Activated CD8-positive, alpha-beta T cell treated with anti-CD3 and anti-CD28 coated beads, Interleukin-2, amount 10 ng/mL, durations not matched to agents 7 days and 5 days (primary cell): Measurements from ENCODE around the gene RTKN. TPM values are rescaled to one million over a fixed set of nuclear protein-coding genes. Genes with fewer than 3 reads are reported as not detected.
A peak's percentile ranks its signal among the peaks of the same experiment; 100 is the strongest.
"Not testable (repeated sequence)": the region's sequence is repeated elsewhere in the genome, so short reads cannot be mapped to it uniquely, and the experiment has no call there.

Experiments used
- ATAC-seq: fragments of 150-1000 bp; cut with Tn5 transposase; one replicate; pipeline ENCODE4 v1.10.0; 2021; ENCODE audit warnings: moderate library complexity
- CTCF ChIA-PET: fragments of 350-600 bp; sonication (Branson Sonifier 250); formaldehyde crosslinking; loops from one replicate; lab custom pipeline; 2021; ENCODE audit warnings: antibody characterized with exemption; lab: Charles Lee
- POLR2A ChIA-PET: fragments of 350-600 bp; sonication (Branson Sonifier 250); formaldehyde crosslinking; loops from one replicate; lab custom pipeline; 2021; ENCODE audit warnings: antibody characterized with exemption; lab: Charles Lee
- DNase-seq: peaks from one replicate; pipeline ENCODE4 v3.0.0-alpha.2; 2020
- H3K27ac Mint-ChIP-seq: one replicate; pipeline ENCODE4 v1.8.0; 2021; ENCODE audit warnings: mild to moderate bottlenecking, mixed read lengths
- H3K27me3 Mint-ChIP-seq: one replicate; pipeline ENCODE4 v1.8.0; 2021; ENCODE audit warnings: low read depth, mixed read lengths
- H3K36me3 Mint-ChIP-seq: one replicate; pipeline ENCODE4 v1.8.0; 2021; ENCODE audit warnings: low read depth, mixed read lengths
- H3K4me1 Mint-ChIP-seq: one replicate; pipeline ENCODE4 v1.8.0; 2021; ENCODE audit warnings: low read depth, mixed read lengths
- H3K4me3 Mint-ChIP-seq: one replicate; pipeline ENCODE4 v1.8.0; 2021; ENCODE audit warnings: mild to moderate bottlenecking, mixed read lengths
- H3K9me3 Mint-ChIP-seq: one replicate; pipeline ENCODE4 v1.8.0; 2022; ENCODE audit warnings: mixed read lengths; ENCODE audit not compliant: insufficient read depth
- total RNA-seq, 2 experiments: library from RNA; stranded (reverse); gene quantifications; one replicate each; pipeline ENCODE4 v1.2.3, GENCODE V29; 2021

RTKN gene
- total RNA-seq, 2 experiments from 2014 or later: 0.37 to 0.57 TPM

- not testable (repeated sequence) for ATAC-seq, DNase-seq, H3K9me3 Mint-ChIP-seq, H3K27me3 Mint-ChIP-seq
- Mint-ChIP-seq H3K36me3 (peaks cover 34% of the 10 kb centered on the region), H3K4me1 (peaks cover 59% of the 10 kb centered on the region), H3K27ac (peak overlapping the region; percentile 52), H3K4me3 (peak overlapping the region; percentile 99)
- ChIA-PET CTCF (interaction anchor here (2.2 kb wide), 1 partner anchor 16 kb away, joined by 11 read pairs; no protein-coding TSS in a partner anchor), POLR2A (interaction anchor here (2.6 kb wide), 2 partner anchors 13 to 70 kb away, joined by 12 to 24 read pairs; partner anchors contain the start of genes AUP1, HTRA2 and MRPL53)
Observed at GRCh38 chr2:74460187-74460586, 18.4 kb upstream of the RTKN start.

GRCh38 chr2:74459503-74460118, 17.9 kb upstream of the RTKN start:
- Mint-ChIP-seq H3K4me1 (peaks cover 64% of the 10 kb centered on the region), H3K27ac (peak overlapping the region; percentile 98), H3K4me3 (peak overlapping the region; percentile 99), H3K36me3 (peaks cover 37% of the 10 kb centered on the region)
- ATAC-seq, H3K9me3 Mint-ChIP-seq, H3K27me3 Mint-ChIP-seq, DNase-seq: not testable (repeated sequence)
- ChIA-PET POLR2A (interaction anchor here (0.8 to 3.1 kb wide), 6 partner anchors 8 to 71 kb away, joined by 3 to 33 read pairs (median 20); partner anchors contain the start of genes AUP1, CCDC142, HTRA2 and MRPL53), CTCF (interaction anchor here (1.0 to 2.8 kb wide), 8 partner anchors 12 to 128 kb away, joined by 3 to 14 read pairs (median 8); partner anchors contain the start of genes AUP1, HTRA2 and MRPL53)

- H3K9me3 Mint-ChIP-seq: no peaks in the 10 kb centered on the region
- no peaks in the 10 kb centered on the region for H3K27me3 Mint-ChIP-seq
- H3K27ac Mint-ChIP-seq: peak overlapping the region; percentile 98
- H3K4me3 Mint-ChIP-seq: peak overlapping the region; percentile 99
- H3K36me3 Mint-ChIP-seq: peaks cover 37% of the 10 kb centered on the region
- peaks cover 62% of the 10 kb centered on the region for H3K4me1 Mint-ChIP-seq
- DNase-seq: no peak
- CTCF ChIA-PET: interaction anchor here (0.8 to 3.1 kb wide), 13 partner anchors 8 to 209 kb away, joined by 3 to 29 read pairs (median 4); partner anchors contain the start of genes AUP1, CCDC142, HTRA2 and MRPL53
- POLR2A ChIA-PET: interaction anchor here (0.7 to 3.1 kb wide), 9 partner anchors 9 to 96 kb away, joined by 3 to 33 read pairs (median 4); partner anchors contain the start of genes AUP1, CCDC142, HTRA2 and MRPL53
- ATAC-seq: no peak
Observed at GRCh38 chr2:74458938-74459363, 17.2 kb upstream of the RTKN start.

- peak within 1 kb of the TSS; percentile 98 for H3K27ac Mint-ChIP-seq
- DNase-seq (peak; percentile 100), ATAC-seq (peak; percentile 91)
- peaks cover 37% of the 10 kb centered on the region for H3K36me3 Mint-ChIP-seq
- peaks cover 59% of the 10 kb centered on the region for H3K4me1 Mint-ChIP-seq
- POLR2A ChIA-PET: interaction anchor here (0.5 to 3.1 kb wide), 14 partner anchors 8 to 418 kb away, joined by 3 to 33 read pairs (median 3); partner anchors contain the start of genes AUP1, CCDC142, HTRA2 and MRPL53
- CTCF ChIA-PET: interaction anchor here (0.8 to 3.1 kb wide), 16 partner anchors 8 to 280 kb away, joined by 3 to 29 read pairs (median 4); partner anchors contain the start of genes AUP1, C2orf81, CCDC142 and HTRA2
- H3K9me3 Mint-ChIP-seq: no peaks in the 10 kb centered on the region
- no peaks in the 10 kb centered on the region for H3K27me3 Mint-ChIP-seq
- peak within 1 kb of the TSS; percentile 99 for H3K4me3 Mint-ChIP-seq
Observed at GRCh38 chr2:74458132-74458937, 16.6 kb upstream of the RTKN start, which contains the start of gene WBP1. Gene WBP1 (plus strand): TSS chr2:74458438. CDS start chr2:74458603, 165 bp downstream.

- Mint-ChIP-seq H3K9me3 (no peaks in the 10 kb centered on the region), H3K27ac (peak overlapping the region; percentile 98), H3K4me3 (peak overlapping the region; percentile 99), H3K36me3 (peaks cover 31% of the 10 kb centered on the region), H3K4me1 (peaks cover 59% of the 10 kb centered on the region), H3K27me3 (no peaks in the 10 kb centered on the region)
- ATAC-seq (peak; percentile 48), DNase-seq (peak; percentile 89)
- ChIA-PET CTCF (interaction anchor here (1.0 to 3.9 kb wide), 12 partner anchors 15 to 279 kb away, joined by 3 to 29 read pairs (median 8); partner anchors contain the start of genes AUP1, C2orf81, CCDC142 and HTRA2), POLR2A (interaction anchor here (0.7 to 3.1 kb wide), 13 partner anchors 10 to 279 kb away, joined by 3 to 33 read pairs (median 5); partner anchors contain the start of genes AUP1, CCDC142, HTRA2 and MOB1A)
Observed at GRCh38 chr2:74457549-74458131, 15.9 kb upstream of the RTKN start.

GRCh38 chr2:74457129-74457548, 15.4 kb upstream of the RTKN start:
- DNase-seq (no peak), ATAC-seq (no peak)
- no peaks in the 10 kb centered on the region for H3K9me3 Mint-ChIP-seq
- POLR2A ChIA-PET: interaction anchor here (0.8 to 3.1 kb wide), 8 partner anchors 9 to 279 kb away, joined by 3 to 33 read pairs (median 5); partner anchors contain the start of genes AUP1, CCDC142, HTRA2 and MOB1A
- peaks cover 64% of the 10 kb centered on the region for H3K4me1 Mint-ChIP-seq
- CTCF ChIA-PET: interaction anchor here (0.7 to 3.9 kb wide), 13 partner anchors 16 to 1228 kb away, joined by 3 to 29 read pairs (median 4); partner anchors contain the start of genes AUP1, C2orf81, CCDC142 and HTRA2
- peak overlapping the region; percentile 98 for H3K27ac Mint-ChIP-seq
- H3K4me3 Mint-ChIP-seq: peak overlapping the region; percentile 99
- peaks cover 29% of the 10 kb centered on the region for H3K36me3 Mint-ChIP-seq
- H3K27me3 Mint-ChIP-seq: no peaks in the 10 kb centered on the region

- Mint-ChIP-seq H3K4me3 (peak within 1 kb of the TSS; percentile 99), H3K27ac (peak within 1 kb of the TSS; percentile 86), H3K36me3 (peaks cover 20% of the 10 kb centered on the region), H3K27me3 (no peaks in the 10 kb centered on the region), H3K9me3 (no peaks in the 10 kb centered on the region), H3K4me1 (peaks cover 57% of the 10 kb centered on the region)
- CTCF ChIA-PET: interaction anchor here (0.8 to 3.9 kb wide), 10 partner anchors 10 to 718 kb away, joined by 3 to 25 read pairs (median 5); partner anchors contain the start of genes AUP1, C2orf81, CCDC142 and HTRA2
- peak; percentile 97 for DNase-seq
- peak; percentile 43 for ATAC-seq
- POLR2A ChIA-PET: interaction anchor here (0.5 to 3.8 kb wide), 12 partner anchors 13 to 718 kb away, joined by 3 to 20 read pairs (median 4); partner anchors contain the start of genes AUP1, C2orf81, CCDC142 and HTRA2
Observed at GRCh38 chr2:74454654-74455511, 13.1 kb upstream of the RTKN start, which contains the start of gene INO80B. Gene INO80B (plus strand): TSS chr2:74455087. CDS start chr2:74455117, 30 bp downstream.

GRCh38 chr2:74450570-74451190, 8.9 kb upstream of the RTKN start:
- Mint-ChIP-seq H3K9me3 (no peaks in the 10 kb centered on the region), H3K27me3 (peaks cover 2% of the 10 kb centered on the region), H3K27ac (no peak overlapping the region), H3K4me3 (no peak overlapping the region), H3K36me3 (peaks cover 7% of the 10 kb centered on the region), H3K4me1 (peaks cover 30% of the 10 kb centered on the region)
- DNase-seq (no peak), ATAC-seq (no peak)
- ChIA-PET POLR2A (interaction anchor here (1.2 kb wide), 1 partner anchor 8 kb away, joined by 3 read pairs; the partner anchor contains the start of gene WBP1), CTCF (no interaction called here)

- DNase-seq (no peak), ATAC-seq (no peak)
- Mint-ChIP-seq H3K4me1 (peaks cover 15% of the 10 kb centered on the region), H3K27me3 (peaks cover 16% of the 10 kb centered on the region), H3K36me3 (no peaks in the 10 kb centered on the region), H3K4me3 (no peak overlapping the region), H3K27ac (no peak overlapping the region), H3K9me3 (no peaks in the 10 kb centered on the region)
- CTCF ChIA-PET: interaction anchor here (1.2 kb wide), 1 partner anchor 96 kb away, joined by 3 read pairs; no protein-coding TSS in a partner anchor
- POLR2A ChIA-PET: interaction anchor here (0.8 kb wide), 1 partner anchor 10 kb away, joined by 3 read pairs; the partner anchor contains the start of gene WBP1
Observed at GRCh38 chr2:74448771-74449170, 7.0 kb upstream of the RTKN start.
